ENCODE measurements around the gene ARSI. TPM values are rescaled to one million over a fixed set of nuclear protein-coding genes. Genes with fewer than 3 reads are reported as not detected.

The ARSI gene
- total and polyA plus RNA-seq, 2 of the 13 experiments (the other 11 are each of a cell fraction or from before 2014, with no cell fraction given), result 4.2 to 33.9 TPM

GRCh38 chr5:150350524-150351344 lies 48.0 kb upstream of the ARSI start (continued):
- TF ChIP-seq GMEB1 (CRISPR knock-in tag; IDR thresholded peaks at IDR 0.05; ENCODE audit: borderline replicate concordance) (no peak), ZNF3 (CRISPR knock-in tag; IDR thresholded peaks at IDR 0.05) (peak; percentile 84; the same call in 1 of the 2 replicates), ZNF30 (CRISPR knock-in tag; IDR thresholded peaks at IDR 0.05) (no peak), ZMYM2 (CRISPR knock-in tag; IDR thresholded peaks at IDR 0.05) (no peak; the same call in 1 of the 2 replicates), SALL1 (CRISPR knock-in tag; IDR thresholded peaks at IDR 0.05) (peak; percentile 92), ELF4 (CRISPR knock-in tag; IDR thresholded peaks at IDR 0.05; ENCODE audit: borderline replicate concordance) (no peak), TEAD2 (CRISPR knock-in tag; IDR thresholded peaks at IDR 0.05) (no peak), YY1 (IDR thresholded peaks at IDR 0.05; ENCODE audit: insufficient read depth, insufficient replicate concordance, low read depth, low read length) (peak; percentile 34), PCBP1 (IDR thresholded peaks at IDR 0.05; ENCODE audit: borderline replicate concordance, low read depth, low read length) (no peak), SMYD3 (CRISPR knock-in tag; IDR thresholded peaks at IDR 0.05) (0 out of 2 replicates have a peak, but pooled peaks have one; percentile 36), SOX13 (IDR thresholded peaks at IDR 0.05) (no peak), SOX13 (CRISPR knock-in tag; conservative IDR thresholded peaks at IDR 0.05 in 1 of 2, IDR thresholded peaks at IDR 0.05 in 1 of 2) (peak in 1 of 2 experiments; percentile 77; a peak in 2 of 4 replicates), ZNF674 (CRISPR knock-in tag; IDR thresholded peaks at IDR 0.05; ENCODE audit: low read depth) (no peak), CBX1 (IDR thresholded peaks at IDR 0.05; ENCODE audit: low read depth) (no peak), MAFG (CRISPR knock-in tag; IDR thresholded peaks at IDR 0.05) (no peak), MNT (IDR thresholded peaks at IDR 0.05) (no peak), NFYC (CRISPR knock-in tag; IDR thresholded peaks at IDR 0.05) (no peak), MXI1 (IDR thresholded peaks at IDR 0.05; ENCODE audit: borderline replicate concordance, low read depth, low read length) (peak; percentile 15; the same call in 1 of the 3 replicates), ZFP36 (IDR thresholded peaks at IDR 0.05; ENCODE audit: borderline replicate concordance, low read depth, low read length, partially characterized antibody) (peak; percentile 91), SRY (CRISPR knock-in tag; IDR thresholded peaks at IDR 0.05) (no peak), HOXA5 (CRISPR knock-in tag; IDR thresholded peaks at IDR 0.05) (no peak), TBX3 (IDR thresholded peaks at IDR 0.05; ENCODE audit: borderline replicate concordance) (0 out of 2 replicates have a peak, but pooled peaks have one; percentile 52), LCORL (IDR thresholded peaks at IDR 0.05) (no peak), LCORL (CRISPR knock-in tag; IDR thresholded peaks at IDR 0.05) (peak; percentile 92), SIN3A (IDR thresholded peaks at IDR 0.05; ENCODE audit: borderline replicate concordance, low read depth, low read length) (no peak), ZSCAN12 (CRISPR knock-in tag; IDR thresholded peaks at IDR 0.05) (no peak), PHF5A (CRISPR knock-in tag; IDR thresholded peaks at IDR 0.05; ENCODE audit: low read depth, unreplicated experiment) (peak; percentile 75), GATA4 (IDR thresholded peaks at IDR 0.05; ENCODE audit: borderline replicate concordance, low read depth) (no peak), SIX1 (CRISPR knock-in tag; IDR thresholded peaks at IDR 0.05; ENCODE audit: borderline replicate concordance) (peak; percentile 98), ZNF589 (CRISPR knock-in tag; conservative IDR thresholded peaks at IDR 0.05) (0 out of 2 replicates have a peak, but pooled peaks have one; percentile 10)
